HL-60 (cell line): ENCODE measurements around the gene MSN.

ENCODE experiments used
- POLR2AphosphoS5 ChIP-seq: IDR thresholded peaks from 2 replicates; pipeline ENCODE4 v1.6.1; 2012; ENCODE audit warnings: low read depth
- SPI1 ChIP-seq: IDR thresholded peaks from 2 replicates; pipeline ENCODE4 v1.6.1; 2012; ENCODE audit warnings: low read depth, mild to moderate bottlenecking, borderline replicate concordance
- TF ChIP-seq, protein P1 (sequence below): IDR thresholded peaks from one replicate; pipeline ENCODE4 v1.5.1; 2011; ENCODE audit warnings: low read length, control low read depth, inconsistent platforms; ENCODE audit not compliant: insufficient read depth

DNA sequence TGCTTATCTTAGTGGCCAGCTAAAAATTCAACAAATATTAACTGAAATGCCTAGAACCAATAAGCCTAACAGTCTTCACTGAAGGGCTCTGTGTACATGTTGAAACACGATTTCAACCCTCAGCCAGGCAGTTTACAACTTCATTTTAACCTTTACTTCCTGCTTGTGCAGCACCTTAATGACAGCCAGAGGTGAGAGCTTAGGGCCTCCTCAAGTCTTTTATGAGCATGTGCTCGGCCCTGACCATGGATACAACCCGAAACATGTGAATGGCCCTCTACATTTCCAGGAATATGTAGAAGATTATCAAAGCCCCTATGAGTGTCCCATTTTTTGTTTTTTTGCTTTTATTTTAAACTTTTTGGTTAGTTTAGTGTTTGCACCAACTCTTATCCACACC is 88.3 kb downstream of the MSN start:
- no peak for TF ChIP-seq POLR2AphosphoS5
- TF ChIP-seq, protein P1, sequence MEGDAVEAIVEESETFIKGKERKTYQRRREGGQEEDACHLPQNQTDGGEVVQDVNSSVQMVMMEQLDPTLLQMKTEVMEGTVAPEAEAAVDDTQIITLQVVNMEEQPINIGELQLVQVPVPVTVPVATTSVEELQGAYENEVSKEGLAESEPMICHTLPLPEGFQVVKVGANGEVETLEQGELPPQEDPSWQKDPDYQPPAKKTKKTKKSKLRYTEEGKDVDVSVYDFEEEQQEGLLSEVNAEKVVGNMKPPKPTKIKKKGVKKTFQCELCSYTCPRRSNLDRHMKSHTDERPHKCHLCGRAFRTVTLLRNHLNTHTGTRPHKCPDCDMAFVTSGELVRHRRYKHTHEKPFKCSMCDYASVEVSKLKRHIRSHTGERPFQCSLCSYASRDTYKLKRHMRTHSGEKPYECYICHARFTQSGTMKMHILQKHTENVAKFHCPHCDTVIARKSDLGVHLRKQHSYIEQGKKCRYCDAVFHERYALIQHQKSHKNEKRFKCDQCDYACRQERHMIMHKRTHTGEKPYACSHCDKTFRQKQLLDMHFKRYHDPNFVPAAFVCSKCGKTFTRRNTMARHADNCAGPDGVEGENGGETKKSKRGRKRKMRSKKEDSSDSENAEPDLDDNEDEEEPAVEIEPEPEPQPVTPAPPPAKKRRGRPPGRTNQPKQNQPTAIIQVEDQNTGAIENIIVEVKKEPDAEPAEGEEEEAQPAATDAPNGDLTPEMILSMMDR = no peak
- no peak for TF ChIP-seq SPI1
